NCI-H2227 (cell line): ENCODE data around the gene PIK3R2.

Experiments
- DNase-seq: peaks from one replicate; lab custom pipeline; 2025; ENCODE audit not compliant: unreplicated experiment; lab: John Stamatoyannopoulos, UW

The PIK3R2 gene

GRCh38 chr19:18122860-18123795, 29.8 kb upstream of the PIK3R2 start:
- no peak for DNase-seq

- no peak for DNase-seq
These were observed 29.1 kb upstream of the PIK3R2 start for GRCh38 chr19:18123819-18124218.

GRCh38 chr19:18126097-18126496, 26.9 kb upstream of the PIK3R2 start:
- no peak for DNase-seq

GRCh38 chr19:18128044-18128443, 24.9 kb upstream of the PIK3R2 start:
- no peak for DNase-seq

GRCh38 chr19:18128805-18129204, 24.2 kb upstream of the PIK3R2 start:
- no peak for DNase-seq

- no peak for DNase-seq
These were observed 22.3 kb upstream of the PIK3R2 start for GRCh38 chr19:18130523-18131242.

GRCh38 chr19:18131841-18132596, 20.9 kb upstream of the PIK3R2 start:
- no peak for DNase-seq

GRCh38 chr19:18135712-18136584, 17.0 kb upstream of the PIK3R2 start:
- DNase-seq: no peak

- no peak for DNase-seq
These were observed 15.7 kb upstream of the PIK3R2 start for GRCh38 chr19:18137242-18137641.

- no peak for DNase-seq
These were observed 15.2 kb upstream of the PIK3R2 start for GRCh38 chr19:18137657-18138339.

- no peak for DNase-seq
These were observed 12.5 kb upstream of the PIK3R2 start for GRCh38 chr19:18140473-18140872.

- DNase-seq: no peak
These were observed 11.9 kb upstream of the PIK3R2 start for GRCh38 chr19:18141031-18141430.

- no peak for DNase-seq
These were observed 9.1 kb upstream of the PIK3R2 start for GRCh38 chr19:18143902-18144301.

- DNase-seq: no peak
These were observed 8.6 kb upstream of the PIK3R2 start for GRCh38 chr19:18144361-18144760.

GRCh38 chr19:18144906-18145305, 8.1 kb upstream of the PIK3R2 start:
- DNase-seq: no peak

GRCh38 chr19:18145391-18145999, 7.5 kb upstream of the PIK3R2 start:
- DNase-seq: no peak

GRCh38 chr19:18147396-18147795, 5.6 kb upstream of the PIK3R2 start:
- DNase-seq: no peak

- no peak for DNase-seq
These were observed 3.4 kb upstream of the PIK3R2 start for GRCh38 chr19:18149596-18149975.

GRCh38 chr19:18150776-18151624, 2.0 kb upstream of the PIK3R2 start:
- peak; percentile 28 for DNase-seq
